Measurements from ENCODE around the gene SIAH3. TPM values are rescaled to one million over a fixed set of nuclear protein-coding genes. Genes with fewer than 3 reads are reported as not detected.

Gene SIAH3
- polyA plus RNA-seq, 1 donor (not counting 4 experiments of a cell fraction or from before 2014, with no cell fraction given) = 0.12 TPM

GRCh38 chr13:45852494-45852893 lies 941 bp upstream of the SIAH3 start:
- Histone ChIP-seq H4K20me1 (ENCODE audit: control insufficient read depth, extremely low read depth, insufficient read depth, low read length) (no peaks in the 10 kb centered on the region), H3K27ac (ENCODE audit: control insufficient read depth, insufficient read depth, low read length) (no peak overlapping the region), H3K4me1 (ENCODE audit: control insufficient read depth, extremely low read depth, insufficient read depth, low read length) (peaks cover 11% of the 10 kb centered on the region), H3K4me3 (ENCODE audit: control insufficient read depth in 2 of 3, extremely low read depth in 1 of 3, insufficient read depth in 2 of 3, low read depth in 1 of 3, low read length in 3 of 3) (no peak overlapping the region), H2AFZ (ENCODE audit: control insufficient read depth, low read length) (no peak overlapping the region), H3K79me2 (ENCODE audit: control insufficient read depth, insufficient read depth, low read length) (no peaks in the 10 kb centered on the region), H3K9ac (ENCODE audit: control insufficient read depth, extremely low read depth, insufficient read depth, low read length) (no peak overlapping the region), H3K27me3 (ENCODE audit: control insufficient read depth, extremely low read depth, insufficient read depth, low read length) (peaks cover 53% of the 10 kb centered on the region), H3K9me1 (ENCODE audit: control insufficient read depth, extremely low read depth, insufficient read depth, low read length) (no peaks in the 10 kb centered on the region), H3K4me2 (ENCODE audit: control insufficient read depth, extremely low read depth, insufficient read depth, low read depth, low read length) (no peak overlapping the region), H3K36me3 (ENCODE audit: control insufficient read depth in 2 of 2, extremely low read depth in 1 of 2, insufficient read depth in 2 of 2, low read length in 2 of 2) (no peaks in the 10 kb centered on the region), H3K9me3 (ENCODE audit: control insufficient read depth, low read depth, low read length) (no peaks in the 10 kb centered on the region)
- TF ChIP-seq CTCF (optimal IDR thresholded peaks at IDR 0.05 in 1 of 3, IDR thresholded peaks at IDR 0.05 in 1 of 3, conservative IDR thresholded peaks at IDR 0.05 in 1 of 3; ENCODE audit: extremely low read depth in 1 of 3, insufficient read depth in 2 of 3, low read length in 3 of 3) = no peak
- no peak for TF ChIP-seq EZH2 (IDR thresholded peaks at IDR 0.05; ENCODE audit: low read length)
- FAIRE-seq (no peak), DNase-seq (ENCODE audit: low read depth, low spot score) (no peak)
- dilution Hi-C loops (cut with MboI; ENCODE audit: extremely low pct_ligation_motif_present, low sequenced_read_pairs) = no loop called here

GRCh38 chr13:45851956-45852355 lies 403 bp upstream of the SIAH3 start:
- Histone ChIP-seq H3K36me3 (ENCODE audit: control insufficient read depth in 2 of 2, extremely low read depth in 1 of 2, insufficient read depth in 2 of 2, low read length in 2 of 2) (no peaks in the 10 kb centered on the region), H3K4me2 (ENCODE audit: control insufficient read depth, extremely low read depth, insufficient read depth, low read depth, low read length) (peak overlapping the region; percentile 93), H2AFZ (ENCODE audit: control insufficient read depth, low read length) (peak overlapping the region; percentile 93), H3K27ac (ENCODE audit: control insufficient read depth, insufficient read depth, low read length) (no peak overlapping the region), H3K79me2 (ENCODE audit: control insufficient read depth, insufficient read depth, low read length) (no peaks in the 10 kb centered on the region), H3K9ac (ENCODE audit: control insufficient read depth, extremely low read depth, insufficient read depth, low read length) (no peak overlapping the region), H3K9me3 (ENCODE audit: control insufficient read depth, low read depth, low read length) (no peaks in the 10 kb centered on the region), H4K20me1 (ENCODE audit: control insufficient read depth, extremely low read depth, insufficient read depth, low read length) (no peaks in the 10 kb centered on the region), H3K9me1 (ENCODE audit: control insufficient read depth, extremely low read depth, insufficient read depth, low read length) (no peaks in the 10 kb centered on the region), H3K4me3 (ENCODE audit: control insufficient read depth in 2 of 3, extremely low read depth in 1 of 3, insufficient read depth in 2 of 3, low read depth in 1 of 3, low read length in 3 of 3) (peak overlapping the region in 2 of 3 experiments; percentile 68 to 75), H3K4me1 (ENCODE audit: control insufficient read depth, extremely low read depth, insufficient read depth, low read length) (peaks cover 11% of the 10 kb centered on the region), H3K27me3 (ENCODE audit: control insufficient read depth, extremely low read depth, insufficient read depth, low read length) (peaks cover 58% of the 10 kb centered on the region)
- no peak for TF ChIP-seq CTCF (optimal IDR thresholded peaks at IDR 0.05 in 1 of 3, IDR thresholded peaks at IDR 0.05 in 1 of 3, conservative IDR thresholded peaks at IDR 0.05 in 1 of 3; ENCODE audit: extremely low read depth in 1 of 3, insufficient read depth in 2 of 3, low read length in 3 of 3)
- TF ChIP-seq EZH2 (IDR thresholded peaks at IDR 0.05; ENCODE audit: low read length) = peak; percentile 8
- dilution Hi-C loops (cut with MboI; ENCODE audit: extremely low pct_ligation_motif_present, low sequenced_read_pairs) = no loop called here
- DNase-seq (ENCODE audit: low read depth, low spot score) (no peak), FAIRE-seq (no peak)
